Measurements from ENCODE around the gene TSPAN18.

Gene TSPAN18

DNA sequence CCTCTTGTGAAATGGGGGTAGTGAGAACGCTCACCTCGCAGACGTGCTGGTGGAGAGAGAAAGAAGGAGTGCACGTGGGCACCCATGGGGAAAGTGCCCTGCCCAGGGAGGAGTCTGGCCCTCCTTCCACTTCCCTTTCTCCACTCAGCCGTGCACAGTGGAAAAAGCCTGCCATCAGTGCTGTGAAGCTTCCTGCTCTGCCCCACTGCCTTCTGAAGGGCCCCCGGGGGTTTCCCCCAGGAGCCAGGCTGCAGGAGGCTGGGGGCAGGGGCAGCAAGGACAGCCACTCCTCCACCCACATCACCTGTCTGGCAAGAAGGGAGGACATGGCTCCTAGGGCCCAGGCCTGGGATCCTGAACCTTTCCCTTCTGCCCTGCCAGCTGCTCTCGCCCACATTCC lies 216.4 kb downstream of the TSPAN18 start:
- peaks cover 33% of the 10 kb centered on the region for H4K20me1 ChIP-seq (ENCODE audit: insufficient read depth, low read length)
- H3K4me3 ChIP-seq (ENCODE audit: low read length): peak overlapping the region; percentile 75
- peaks cover 82% of the 10 kb centered on the region for H3K79me2 ChIP-seq (ENCODE audit: low read length)
- peaks cover 72% of the 10 kb centered on the region for H3K4me1 ChIP-seq (ENCODE audit: low read length)
- TF ChIP-seq CTCF (IDR thresholded peaks at IDR 0.05; ENCODE audit: low read depth, low read length) (no peak), EZH2phosphoT487 (IDR thresholded peaks at IDR 0.05; ENCODE audit: low read depth) (no peak)
- peak overlapping the region; percentile 74 for H3K27ac ChIP-seq (ENCODE audit: low read length)
- no peaks in the 10 kb centered on the region for H3K27me3 ChIP-seq (ENCODE audit: low read depth, low read length)
- peaks cover 37% of the 10 kb centered on the region for H3K36me3 ChIP-seq (replicated peaks; ENCODE audit: low read depth, low read length)
- H3K9me3 ChIP-seq (ENCODE audit: insufficient read depth, low read length): no peaks in the 10 kb centered on the region
- H2AFZ ChIP-seq (ENCODE audit: low read depth, low read length): no peak overlapping the region
- peak overlapping the region; percentile 68 for H3K9ac ChIP-seq (ENCODE audit: low read length)
- H3K4me2 ChIP-seq (ENCODE audit: low read length): peak overlapping the region; percentile 83

GRCh38 chr11:44943696-44944095 lies 216.9 kb downstream of the TSPAN18 start:
- H3K4me2 ChIP-seq (ENCODE audit: low read length): peak overlapping the region; percentile 83

DNA sequence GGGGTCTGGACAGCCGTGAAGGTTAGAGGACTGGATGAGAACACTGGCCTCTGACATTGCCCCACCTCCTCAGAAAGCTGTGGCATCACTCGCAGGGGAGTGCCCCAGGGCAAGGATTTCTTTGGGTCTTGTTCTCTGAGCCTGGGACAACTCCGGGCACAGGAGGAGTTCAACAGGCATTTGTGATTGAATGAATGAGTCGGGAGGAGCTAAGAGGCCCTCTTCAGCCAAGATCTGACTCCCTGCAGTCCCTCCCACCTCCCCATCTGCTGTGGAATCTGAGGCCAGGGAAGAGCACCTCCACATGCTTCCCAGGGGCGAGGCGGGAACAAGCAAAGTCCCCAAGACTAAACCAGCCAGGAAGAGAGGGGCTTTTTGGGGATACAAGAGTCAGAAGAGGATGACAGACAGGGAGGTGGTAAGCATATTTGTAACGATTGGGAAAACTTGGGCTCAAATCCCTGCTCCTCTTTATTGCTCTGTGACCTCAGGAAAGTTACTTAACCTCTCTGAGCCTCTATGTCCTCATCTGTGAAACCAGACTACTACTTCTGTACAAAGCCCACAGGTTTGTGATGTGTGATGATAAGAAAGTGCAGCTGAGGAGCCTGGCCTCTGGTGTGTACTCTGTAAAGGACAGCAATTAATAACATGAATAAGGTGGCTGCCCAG lies 217.6 kb downstream of the TSPAN18 start:
- no peaks in the 10 kb centered on the region for H3K9me3 ChIP-seq (ENCODE audit: insufficient read depth, low read length)
- H3K9ac ChIP-seq (ENCODE audit: low read length): peak overlapping the region; percentile 51; the same call in 1 of the 2 replicates
- H4K20me1 ChIP-seq (ENCODE audit: insufficient read depth, low read length): peaks cover 45% of the 10 kb centered on the region
- H3K27me3 ChIP-seq (ENCODE audit: low read depth, low read length): no peaks in the 10 kb centered on the region
- H3K4me3 ChIP-seq (ENCODE audit: low read length): no peak overlapping the region
- no peak overlapping the region for H2AFZ ChIP-seq (ENCODE audit: low read depth, low read length)
- H3K79me2 ChIP-seq (ENCODE audit: low read length): peaks cover 93% of the 10 kb centered on the region
- H3K27ac ChIP-seq (ENCODE audit: low read length): peak overlapping the region; percentile 68; the same call in 1 of the 2 replicates
- peaks cover 41% of the 10 kb centered on the region for H3K36me3 ChIP-seq (replicated peaks; ENCODE audit: low read depth, low read length)
- H3K4me1 ChIP-seq (ENCODE audit: low read length): peaks cover 72% of the 10 kb centered on the region
- H3K4me2 ChIP-seq (ENCODE audit: low read length): peak overlapping the region; percentile 83
- no peak for TF ChIP-seq EZH2phosphoT487 (IDR thresholded peaks at IDR 0.05; ENCODE audit: low read depth)
- no peak for TF ChIP-seq CTCF (IDR thresholded peaks at IDR 0.05; ENCODE audit: low read depth, low read length)

More at GRCh38 chr11:44943696-44944095, 216.9 kb downstream of the TSPAN18 start:
- Histone ChIP-seq H3K27me3 (ENCODE audit: low read depth, low read length) (no peaks in the 10 kb centered on the region), H3K4me1 (ENCODE audit: low read length) (peaks cover 73% of the 10 kb centered on the region), H3K79me2 (ENCODE audit: low read length) (peaks cover 88% of the 10 kb centered on the region), H3K9ac (ENCODE audit: low read length) (peak overlapping the region; percentile 51; the same call in 1 of the 2 replicates), H2AFZ (ENCODE audit: low read depth, low read length) (no peak overlapping the region), H3K27ac (ENCODE audit: low read length) (peak overlapping the region; percentile 68), H3K36me3 (replicated peaks; ENCODE audit: low read depth, low read length) (peaks cover 39% of the 10 kb centered on the region), H3K4me3 (ENCODE audit: low read length) (peak overlapping the region; percentile 51), H4K20me1 (ENCODE audit: insufficient read depth, low read length) (peaks cover 38% of the 10 kb centered on the region), H3K9me3 (ENCODE audit: insufficient read depth, low read length) (no peaks in the 10 kb centered on the region)
- TF ChIP-seq CTCF (IDR thresholded peaks at IDR 0.05; ENCODE audit: low read depth, low read length): no peak
- TF ChIP-seq EZH2phosphoT487 (IDR thresholded peaks at IDR 0.05; ENCODE audit: low read depth): no peak

DNA sequence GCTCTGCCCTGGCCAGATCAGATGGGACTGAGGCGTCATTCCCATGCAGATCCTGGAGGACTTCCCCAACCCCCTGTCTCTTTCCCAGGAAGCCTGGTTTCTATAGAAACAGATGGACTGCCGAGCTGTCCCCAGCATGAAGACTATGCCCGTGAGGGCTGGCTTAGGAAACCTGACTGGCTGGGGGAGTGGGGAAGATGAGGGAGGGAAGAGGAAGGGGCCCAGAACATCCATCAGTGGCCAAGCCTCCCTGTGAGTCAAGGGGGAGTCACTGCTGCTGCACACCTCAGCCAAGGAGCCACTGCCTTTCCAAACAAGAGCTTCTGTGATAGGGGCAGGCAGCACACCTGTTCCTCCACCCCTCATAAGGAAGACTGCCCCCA lies 218.1 kb downstream of the TSPAN18 start:
- Histone ChIP-seq H2AFZ (ENCODE audit: low read depth, low read length) (no peak overlapping the region), H4K20me1 (ENCODE audit: insufficient read depth, low read length) (peaks cover 45% of the 10 kb centered on the region), H3K4me1 (ENCODE audit: low read length) (peaks cover 67% of the 10 kb centered on the region), H3K9me3 (ENCODE audit: insufficient read depth, low read length) (no peaks in the 10 kb centered on the region), H3K4me2 (ENCODE audit: low read length) (peak overlapping the region; percentile 83), H3K36me3 (replicated peaks; ENCODE audit: low read depth, low read length) (peaks cover 39% of the 10 kb centered on the region), H3K27me3 (ENCODE audit: low read depth, low read length) (no peaks in the 10 kb centered on the region), H3K9ac (ENCODE audit: low read length) (no peak overlapping the region), H3K27ac (ENCODE audit: low read length) (no peak overlapping the region), H3K79me2 (ENCODE audit: low read length) (peaks cover 93% of the 10 kb centered on the region), H3K4me3 (ENCODE audit: low read length) (no peak overlapping the region)
- no peak for TF ChIP-seq EZH2phosphoT487 (IDR thresholded peaks at IDR 0.05; ENCODE audit: low read depth)
- no peak for TF ChIP-seq CTCF (IDR thresholded peaks at IDR 0.05; ENCODE audit: low read depth, low read length)

Measured in OCI-LY3 (cell line).